HEK293 (cell line): Measurements from ENCODE around the gene UCHL3.

Source experiments
- TCF7L2 ChIP-seq: IDR thresholded peaks from 2 replicates; pipeline ENCODE4 v1.6.1; 2011; ENCODE audit warnings: low read depth, mild to moderate bottlenecking, inconsistent platforms, low read length, moderate library complexity, borderline replicate concordance
- ZFP41 ChIP-seq: fragments of 450-650 bp; formaldehyde crosslinking; IDR thresholded peaks from 2 replicates; pipeline ENCODE4 v1.5.1; 2016; ENCODE audit warnings: missing biosample characterization, missing genetic modification characterization, borderline replicate concordance
- ZNF274 ChIP-seq, 2 experiments: fragments of 200-500 bp in 1 of 2; fragments of 450-650 bp in 1 of 2; sonication (Bioruptor generic) in 1 of 2; formaldehyde crosslinking in 1 of 2; IDR thresholded peaks; 2 replicates each; pipeline versions ENCODE4 v1.5.1 to v1.6.1; 2014 to 2016; ENCODE audit warnings: borderline replicate concordance in 1 of 2, inconsistent platforms in 1 of 2, low read length in 1 of 2, missing biosample characterization in 1 of 2, missing genetic modification characterization in 1 of 2
- ZNF629 ChIP-seq: fragments of 450-650 bp; formaldehyde crosslinking; IDR thresholded peaks from 2 replicates; pipeline ENCODE4 v1.5.1; 2017; ENCODE audit warnings: missing biosample characterization, missing genetic modification characterization
- TF ChIP-seq, protein P1 (sequence below): fragments of 450-650 bp; formaldehyde crosslinking; IDR thresholded peaks from 2 replicates; pipeline ENCODE4 v1.5.1; 2016; ENCODE audit warnings: missing biosample characterization, missing genetic modification characterization
- TF ChIP-seq, protein P2 (sequence below): fragments of 450-650 bp; formaldehyde crosslinking; IDR thresholded peaks from 2 replicates; pipeline ENCODE4 v1.5.1; 2016; ENCODE audit warnings: missing biosample characterization, missing genetic modification characterization

DNA sequence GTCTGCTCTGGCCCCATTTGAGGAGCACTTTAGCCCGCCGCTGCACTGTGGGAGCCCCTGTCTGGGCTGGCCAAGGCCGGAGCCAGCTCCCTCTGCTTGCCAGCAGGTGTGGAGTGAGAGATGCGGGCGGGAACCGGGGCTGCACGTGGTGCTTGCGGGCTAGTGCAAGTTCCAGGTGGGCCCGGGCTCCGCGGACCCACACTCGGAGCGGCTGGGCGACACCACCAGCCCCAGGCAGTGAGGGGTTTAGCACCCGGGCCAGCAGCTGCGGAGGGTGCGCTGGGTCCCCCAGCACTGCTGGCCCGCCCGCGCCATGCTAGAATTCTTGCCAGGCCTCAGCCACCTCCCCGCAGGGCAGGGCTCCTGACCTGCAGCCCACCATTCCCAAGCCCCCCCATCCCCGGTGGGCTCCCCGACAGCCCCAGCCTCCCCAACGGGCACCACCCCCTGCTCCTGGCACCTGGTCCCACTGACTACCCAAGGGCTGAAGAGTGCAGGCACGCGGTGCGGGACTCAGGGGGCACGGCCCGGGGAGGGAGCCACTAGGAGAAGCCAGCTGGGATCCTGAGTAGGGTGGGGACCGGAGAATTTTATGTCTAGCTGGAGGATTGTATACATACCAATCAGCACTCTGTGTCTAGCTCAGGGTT is 31.0 kb upstream of the UCHL3 start:
- TF ChIP-seq, protein P1, sequence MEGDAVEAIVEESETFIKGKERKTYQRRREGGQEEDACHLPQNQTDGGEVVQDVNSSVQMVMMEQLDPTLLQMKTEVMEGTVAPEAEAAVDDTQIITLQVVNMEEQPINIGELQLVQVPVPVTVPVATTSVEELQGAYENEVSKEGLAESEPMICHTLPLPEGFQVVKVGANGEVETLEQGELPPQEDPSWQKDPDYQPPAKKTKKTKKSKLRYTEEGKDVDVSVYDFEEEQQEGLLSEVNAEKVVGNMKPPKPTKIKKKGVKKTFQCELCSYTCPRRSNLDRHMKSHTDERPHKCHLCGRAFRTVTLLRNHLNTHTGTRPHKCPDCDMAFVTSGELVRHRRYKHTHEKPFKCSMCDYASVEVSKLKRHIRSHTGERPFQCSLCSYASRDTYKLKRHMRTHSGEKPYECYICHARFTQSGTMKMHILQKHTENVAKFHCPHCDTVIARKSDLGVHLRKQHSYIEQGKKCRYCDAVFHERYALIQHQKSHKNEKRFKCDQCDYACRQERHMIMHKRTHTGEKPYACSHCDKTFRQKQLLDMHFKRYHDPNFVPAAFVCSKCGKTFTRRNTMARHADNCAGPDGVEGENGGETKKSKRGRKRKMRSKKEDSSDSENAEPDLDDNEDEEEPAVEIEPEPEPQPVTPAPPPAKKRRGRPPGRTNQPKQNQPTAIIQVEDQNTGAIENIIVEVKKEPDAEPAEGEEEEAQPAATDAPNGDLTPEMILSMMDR (tag by site-specific recombination), result no peak
- no peak for TF ChIP-seq TCF7L2
- no peak for TF ChIP-seq ZNF274 (IDR thresholded peaks at IDR 0.05; ENCODE audit: low read length)
- TF ChIP-seq ZNF274 (tag by site-specific recombination; IDR thresholded peaks at IDR 0.05; ENCODE audit: borderline replicate concordance), result no peak
- no peak for TF ChIP-seq ZNF629 (tag by site-specific recombination)
- TF ChIP-seq, protein P2, sequence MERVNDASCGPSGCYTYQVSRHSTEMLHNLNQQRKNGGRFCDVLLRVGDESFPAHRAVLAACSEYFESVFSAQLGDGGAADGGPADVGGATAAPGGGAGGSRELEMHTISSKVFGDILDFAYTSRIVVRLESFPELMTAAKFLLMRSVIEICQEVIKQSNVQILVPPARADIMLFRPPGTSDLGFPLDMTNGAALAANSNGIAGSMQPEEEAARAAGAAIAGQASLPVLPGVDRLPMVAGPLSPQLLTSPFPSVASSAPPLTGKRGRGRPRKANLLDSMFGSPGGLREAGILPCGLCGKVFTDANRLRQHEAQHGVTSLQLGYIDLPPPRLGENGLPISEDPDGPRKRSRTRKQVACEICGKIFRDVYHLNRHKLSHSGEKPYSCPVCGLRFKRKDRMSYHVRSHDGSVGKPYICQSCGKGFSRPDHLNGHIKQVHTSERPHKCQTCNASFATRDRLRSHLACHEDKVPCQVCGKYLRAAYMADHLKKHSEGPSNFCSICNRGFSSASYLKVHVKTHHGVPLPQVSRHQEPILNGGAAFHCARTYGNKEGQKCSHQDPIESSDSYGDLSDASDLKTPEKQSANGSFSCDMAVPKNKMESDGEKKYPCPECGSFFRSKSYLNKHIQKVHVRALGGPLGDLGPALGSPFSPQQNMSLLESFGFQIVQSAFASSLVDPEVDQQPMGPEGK (tag by site-specific recombination), result no peak
- TF ChIP-seq ZFP41 (tag by site-specific recombination), result no peak
